Activated naive CD4-positive, alpha-beta T cell treated with anti-CD3 and anti-CD28 coated beads, Interleukin-2, amount 10 ng/mL, durations not matched to agents 5 hours and 36 hours (primary cell): ENCODE measurements around the gene INSYN2B. TPM values are rescaled to one million over a fixed set of nuclear protein-coding genes. Genes with fewer than 3 reads are reported as not detected.

Experiments used
- microRNA-seq: library from miRNA; unstranded; fragments of <30 nt; microRNA quantifications from one replicate; pipeline ENCODE4 v1.2.0, GENCODE V29; 2022; ENCODE audit warnings: borderline microRNAs expressed, borderline replicate concordance
- total RNA-seq, 2 experiments: library from RNA; stranded (reverse); gene quantifications; one replicate each; pipeline ENCODE4 v1.2.3, GENCODE V29; 2021

The INSYN2B gene
- total RNA-seq = not detected

DNA sequence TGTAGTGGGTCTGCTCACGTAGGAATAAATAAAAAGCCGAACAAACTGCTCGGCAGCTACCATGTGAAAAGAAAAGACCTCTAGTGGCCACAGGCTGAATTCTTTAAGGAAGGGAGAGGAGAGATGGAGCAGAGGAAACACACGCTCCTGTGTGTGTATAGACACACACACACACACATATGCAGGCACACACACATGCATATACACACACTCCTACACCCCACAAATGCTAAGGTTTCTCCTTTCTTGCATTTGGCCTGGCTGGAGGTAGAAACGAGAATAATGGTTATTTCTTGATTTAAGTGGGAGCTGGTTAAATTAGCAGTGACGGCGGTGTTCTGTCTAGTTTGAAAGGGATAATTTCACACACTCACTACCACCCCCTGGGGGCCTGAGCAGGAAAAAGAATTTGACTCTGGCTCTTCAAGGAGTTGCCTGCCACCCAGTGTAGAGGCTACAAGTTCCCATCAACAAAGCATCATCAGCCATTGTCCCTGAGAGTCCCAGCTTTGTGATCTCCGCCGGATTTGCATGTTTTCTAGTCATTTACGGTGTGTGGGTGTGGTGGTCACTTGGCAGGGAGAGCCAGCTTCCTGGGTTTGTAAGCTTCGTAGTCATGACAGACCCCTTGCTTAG lies at the start of gene INSYN2B:
TSS of gene INSYN2B (minus strand) at position 78 of the 636 bp plus-strand sequence. CDS start 96,597 bp downstream, outside the sequence.

Small RNA genes lying within 50 kb of the gene (microRNA-seq; reads per million reads assigned to microRNA genes)
- not detected for gene MIR378E

Other genes with a start within 250 kb of the INSYN2B start
- gene FOXI1, start 125.4 kb upstream of the INSYN2B start, total RNA-seq = not detected